Right lobe of liver (tissue), 4 donors: ENCODE results near the gene LRRN1.

Experiments
- CTCF ChIP-seq, 4 donors: fragments of 200-600 bp in 3 of 4; fragments of 450-650 bp in 1 of 4; IDR thresholded peaks; one replicate each; pipeline versions ENCODE4 v1.5.1 to v1.8.0; 2016 to 2022; ENCODE audit warnings: antibody characterized with exemption in 4 of 4, mild to moderate bottlenecking in 2 of 4
- POLR2A ChIP-seq: fragments of 450-650 bp; IDR thresholded peaks from one replicate; pipeline ENCODE4 v1.6.1; 2017; ENCODE audit warnings: antibody characterized with exemption, mild to moderate bottlenecking
- donor health status: DM: no; HTN: no; CAD: no.
- donor health status: DM: no; HTN: no; CAD: no.
- donor health status: DM: no; HTN: yes; CAD: no.

- TF ChIP-seq POLR2A, result no peak
- TF ChIP-seq CTCF (IDR thresholded peaks at IDR 0.05), result no peak
Observed at GRCh38 chr3:3815206-3815605, 16.0 kb downstream of the LRRN1 start.
